PC-9 (cell line): ENCODE data around the gene EYS.
"Not testable (repeated sequence)": the region's sequence is repeated elsewhere in the genome, so short reads cannot be mapped to it uniquely, and the experiment has no call there.

Source experiments
- EZH2 ChIP-seq: fragments of 200-600 bp; sonication (generic); IDR thresholded peaks from 2 replicates; pipeline ENCODE4 v1.8.0; 2017; ENCODE audit warnings: antibody characterized with exemption, low read depth
- TF ChIP-seq, protein P1 (sequence below): fragments of 200-600 bp; sonication (generic); conservative IDR thresholded peaks from 2 replicates; pipeline ENCODE4 v1.6.1; 2017; ENCODE audit warnings: mixed run types, antibody characterized with exemption, mild to moderate bottlenecking, moderate library complexity

GRCh38 chr6:63738190-63738589, 1968.8 kb downstream of the EYS start:
- TF ChIP-seq, protein P1, sequence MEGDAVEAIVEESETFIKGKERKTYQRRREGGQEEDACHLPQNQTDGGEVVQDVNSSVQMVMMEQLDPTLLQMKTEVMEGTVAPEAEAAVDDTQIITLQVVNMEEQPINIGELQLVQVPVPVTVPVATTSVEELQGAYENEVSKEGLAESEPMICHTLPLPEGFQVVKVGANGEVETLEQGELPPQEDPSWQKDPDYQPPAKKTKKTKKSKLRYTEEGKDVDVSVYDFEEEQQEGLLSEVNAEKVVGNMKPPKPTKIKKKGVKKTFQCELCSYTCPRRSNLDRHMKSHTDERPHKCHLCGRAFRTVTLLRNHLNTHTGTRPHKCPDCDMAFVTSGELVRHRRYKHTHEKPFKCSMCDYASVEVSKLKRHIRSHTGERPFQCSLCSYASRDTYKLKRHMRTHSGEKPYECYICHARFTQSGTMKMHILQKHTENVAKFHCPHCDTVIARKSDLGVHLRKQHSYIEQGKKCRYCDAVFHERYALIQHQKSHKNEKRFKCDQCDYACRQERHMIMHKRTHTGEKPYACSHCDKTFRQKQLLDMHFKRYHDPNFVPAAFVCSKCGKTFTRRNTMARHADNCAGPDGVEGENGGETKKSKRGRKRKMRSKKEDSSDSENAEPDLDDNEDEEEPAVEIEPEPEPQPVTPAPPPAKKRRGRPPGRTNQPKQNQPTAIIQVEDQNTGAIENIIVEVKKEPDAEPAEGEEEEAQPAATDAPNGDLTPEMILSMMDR, result not testable (repeated sequence)
- TF ChIP-seq EZH2, result not testable (repeated sequence)
